Lung microvascular endothelial cell (primary cell): Measurements from ENCODE around the gene CNTFR. TPM values are rescaled to one million over a fixed set of nuclear protein-coding genes. Genes with fewer than 3 reads are reported as not detected.

Experiments
- DNase-seq, 2 donors: peaks; one replicate each; pipeline versions ENCODE4 v3.0.0 to v3.0.0-alpha.2; 2010; ENCODE audit warnings: low read depth in 2 of 2
- total RNA-seq: library from RNA; depleted of rRNA; stranded (reverse); fragments of >200 nt; gene quantifications from 2 replicates; pipeline ENCODE4 v1.2.1, GENCODE V29; 2014

Gene CNTFR
- total RNA-seq, 1 donor from 2014 or later, result not detected

DNA sequence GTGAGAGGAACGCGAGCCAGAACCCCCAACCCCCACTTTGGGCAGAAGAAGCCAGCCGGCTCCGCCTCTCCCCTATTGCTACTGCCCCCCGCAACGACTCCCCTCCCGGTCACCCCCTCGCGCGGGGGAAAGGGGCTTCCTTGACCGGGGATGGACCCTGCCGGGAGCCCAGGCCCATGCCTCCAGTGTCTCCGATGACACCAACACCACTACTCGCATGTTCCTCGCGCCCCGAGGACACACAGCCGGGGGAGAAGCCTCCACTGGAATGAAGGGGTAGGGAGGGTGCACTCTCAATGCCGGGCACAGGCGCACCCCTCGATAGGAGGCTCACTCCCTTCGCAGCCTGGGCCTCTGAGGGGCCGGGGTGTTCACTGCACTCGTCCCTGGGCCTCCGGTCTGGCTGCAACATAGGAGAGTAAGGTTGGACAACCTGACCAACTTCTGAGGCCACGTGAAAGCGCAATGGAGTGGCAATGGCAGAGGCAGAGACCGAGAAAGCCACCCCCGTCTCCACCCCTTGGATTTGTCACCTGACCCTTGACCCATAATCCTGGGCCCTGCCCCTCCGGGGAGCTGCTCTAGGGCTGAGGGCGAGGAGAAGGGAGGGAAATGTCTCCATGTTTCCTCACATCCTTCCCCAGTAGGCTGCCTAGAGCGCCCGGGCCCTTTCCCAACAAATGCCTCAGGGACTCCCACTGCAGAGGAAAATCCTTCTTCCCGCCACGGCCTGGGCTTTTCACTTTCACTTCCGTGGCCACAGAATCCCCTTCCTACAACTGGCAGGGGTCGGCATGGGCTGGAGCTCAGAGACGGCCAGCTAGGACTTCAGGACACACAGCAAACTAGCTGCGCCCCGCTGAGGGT lies 1.1 kb upstream of the CNTFR start:
- DNase-seq, result peak in 1 of 2 donors; percentile 6

DNA sequence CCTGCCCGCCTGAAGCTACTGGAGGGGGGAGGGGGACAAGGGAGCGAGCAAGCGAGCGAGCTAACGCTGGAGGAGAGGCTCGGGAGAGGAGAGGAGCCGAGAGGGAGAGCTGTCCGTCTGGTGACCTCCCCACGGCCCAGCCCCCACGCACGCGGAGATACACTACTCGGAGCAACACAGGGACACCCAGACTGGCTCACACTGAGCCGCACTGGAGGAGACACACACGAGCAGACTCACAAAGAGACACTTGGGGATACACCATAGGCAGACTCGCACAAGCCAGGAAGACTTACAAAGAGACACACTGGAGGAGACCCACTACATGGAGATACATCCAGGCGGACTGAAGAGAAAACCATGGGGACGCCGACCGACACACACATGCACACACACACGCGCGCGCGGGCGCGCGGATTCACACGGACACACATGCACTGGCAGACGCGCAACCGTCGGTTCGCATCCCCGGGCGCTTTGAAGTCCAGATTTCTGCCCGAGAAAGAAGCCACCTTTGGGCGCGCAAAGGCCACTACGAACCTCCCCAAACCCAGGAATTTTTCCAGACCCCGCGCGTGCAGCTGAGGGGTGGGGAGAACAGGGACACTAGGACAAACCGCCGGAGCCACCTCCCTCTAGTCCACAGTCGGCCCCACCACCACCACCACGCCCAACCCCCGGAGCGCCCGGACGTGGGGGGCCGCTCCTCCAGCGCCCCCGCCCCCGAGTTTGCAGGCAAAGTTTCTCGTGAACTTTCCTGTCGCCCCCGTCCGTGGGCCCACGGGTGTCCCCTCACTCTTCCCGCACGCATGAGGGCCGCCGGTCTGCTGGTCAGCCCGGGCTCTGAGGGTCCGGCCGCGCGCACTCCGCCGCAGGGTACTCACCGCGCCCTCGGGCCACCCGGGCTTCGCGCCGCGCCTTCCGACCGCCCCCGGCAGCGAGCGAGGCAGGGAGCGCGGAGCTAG lies 571 bp downstream of the CNTFR start:
- DNase-seq, result no peak

GRCh38 chr9:34587271-34587670 lies 2.3 kb downstream of the CNTFR start:
- DNase-seq, result no peak

GRCh38 chr9:34585946-34586669 lies 3.4 kb downstream of the CNTFR start:
- DNase-seq, result no peak

- DNase-seq, result no peak
Observed at GRCh38 chr9:34584970-34585369, 4.6 kb downstream of the CNTFR start.

DNA sequence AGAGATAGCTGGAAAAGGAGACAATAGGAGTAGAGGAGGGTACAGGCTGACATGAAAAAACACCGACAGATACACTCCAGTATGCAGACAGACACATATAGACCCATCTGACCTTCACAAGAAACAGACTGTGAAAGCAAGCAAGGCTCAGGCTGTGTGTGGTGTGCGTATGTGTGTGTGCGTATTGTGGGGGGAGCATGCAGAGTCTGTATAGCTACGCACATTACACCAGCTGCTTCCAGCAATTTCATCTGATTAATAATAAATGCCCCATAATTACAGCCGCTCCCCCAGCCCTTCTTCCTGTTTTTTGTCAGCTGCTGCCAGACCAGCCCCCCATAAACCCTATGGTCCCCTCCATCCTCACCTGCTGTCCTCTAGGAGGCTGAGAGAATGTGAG lies 6.7 kb downstream of the CNTFR start:
- DNase-seq, result no peak

DNA sequence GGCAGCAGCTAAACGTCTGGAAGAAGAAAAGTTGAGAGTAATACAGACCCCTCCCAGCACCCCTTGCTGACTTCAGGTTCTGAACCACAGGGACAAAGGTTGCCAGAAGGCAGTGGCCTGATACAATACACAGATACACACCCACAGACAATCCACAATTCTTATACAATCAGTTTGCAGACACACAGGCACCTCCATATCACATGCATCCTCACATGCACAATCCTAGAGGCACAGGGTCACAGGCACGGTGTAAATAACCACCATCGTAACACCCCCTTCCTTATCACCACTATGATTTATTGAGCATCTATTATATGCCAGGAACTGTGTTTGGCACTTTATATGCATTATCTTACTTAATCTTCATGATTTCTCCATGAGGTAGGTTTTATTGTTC lies 8.2 kb downstream of the CNTFR start:
- DNase-seq, result no peak

DNA sequence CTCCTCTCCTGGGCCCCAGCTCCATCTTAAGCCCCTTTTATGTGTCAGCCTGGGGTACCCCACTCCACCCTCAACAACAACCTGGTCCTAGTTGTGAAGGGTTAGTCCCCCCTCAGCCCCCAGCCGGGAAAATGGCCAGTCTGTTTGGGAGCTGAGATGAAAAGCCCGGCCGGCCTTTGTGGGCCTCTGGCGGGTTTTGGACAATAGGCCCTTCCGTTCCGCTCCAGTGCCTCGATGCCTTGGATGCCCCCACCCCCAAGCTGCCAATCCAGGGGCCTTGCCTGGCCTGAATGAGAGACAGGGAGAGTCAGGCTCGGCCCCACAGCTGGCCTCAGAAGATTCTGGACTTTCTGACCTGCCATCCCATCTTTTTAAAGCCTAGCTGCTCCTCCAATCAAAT lies 9.2 kb downstream of the CNTFR start:
- no peak for DNase-seq

- no peak for DNase-seq
Observed at GRCh38 chr9:34579808-34580163, 9.7 kb downstream of the CNTFR start.

- no peak for DNase-seq
Observed at GRCh38 chr9:34579104-34579807, 10.3 kb downstream of the CNTFR start.

DNA sequence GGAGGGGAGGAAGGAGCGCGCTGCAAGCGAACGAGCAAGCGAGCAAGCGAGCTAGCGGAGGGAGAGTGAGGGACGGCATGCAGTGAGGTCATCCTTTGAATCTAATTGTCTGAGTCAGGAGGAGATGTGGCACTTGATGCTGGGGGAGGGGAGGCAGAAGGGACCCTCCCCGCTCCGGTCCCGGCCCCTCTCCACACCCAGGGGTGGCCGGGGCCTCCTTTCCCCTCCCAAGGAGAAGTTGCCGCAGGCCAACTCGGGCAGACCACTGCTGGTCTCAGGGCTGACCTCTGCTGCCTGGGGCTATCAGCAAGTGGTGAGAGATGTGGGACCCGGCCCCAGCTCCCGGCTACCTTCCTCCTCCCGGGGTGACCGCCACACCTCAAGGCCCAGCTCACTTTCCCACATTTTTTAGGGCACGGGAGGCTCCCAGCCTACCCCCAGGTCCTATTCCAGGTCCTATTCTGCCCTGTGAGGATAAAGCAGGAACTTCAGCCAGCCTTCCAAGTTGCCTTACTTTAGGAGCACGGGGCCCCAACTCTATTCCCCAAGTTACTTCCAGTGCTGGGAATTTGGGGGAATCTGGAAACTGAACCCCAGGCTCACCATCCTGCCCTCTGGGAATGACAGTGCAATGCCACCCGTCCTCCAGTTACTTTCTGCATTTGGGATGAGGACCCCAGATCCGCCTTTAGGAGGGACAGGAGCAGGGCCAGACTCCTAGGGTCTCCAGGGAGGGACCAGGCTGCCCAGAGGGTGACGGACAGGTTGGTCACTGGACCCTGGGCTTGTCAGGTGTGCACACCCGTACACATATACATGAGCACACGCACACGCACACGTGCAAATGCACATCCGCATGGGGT lies 11.1 kb downstream of the CNTFR start:
- peak; percentile 43 to 44 for DNase-seq

- DNase-seq, result no peak
Observed at GRCh38 chr9:34577400-34578240, 11.9 kb downstream of the CNTFR start.

DNA sequence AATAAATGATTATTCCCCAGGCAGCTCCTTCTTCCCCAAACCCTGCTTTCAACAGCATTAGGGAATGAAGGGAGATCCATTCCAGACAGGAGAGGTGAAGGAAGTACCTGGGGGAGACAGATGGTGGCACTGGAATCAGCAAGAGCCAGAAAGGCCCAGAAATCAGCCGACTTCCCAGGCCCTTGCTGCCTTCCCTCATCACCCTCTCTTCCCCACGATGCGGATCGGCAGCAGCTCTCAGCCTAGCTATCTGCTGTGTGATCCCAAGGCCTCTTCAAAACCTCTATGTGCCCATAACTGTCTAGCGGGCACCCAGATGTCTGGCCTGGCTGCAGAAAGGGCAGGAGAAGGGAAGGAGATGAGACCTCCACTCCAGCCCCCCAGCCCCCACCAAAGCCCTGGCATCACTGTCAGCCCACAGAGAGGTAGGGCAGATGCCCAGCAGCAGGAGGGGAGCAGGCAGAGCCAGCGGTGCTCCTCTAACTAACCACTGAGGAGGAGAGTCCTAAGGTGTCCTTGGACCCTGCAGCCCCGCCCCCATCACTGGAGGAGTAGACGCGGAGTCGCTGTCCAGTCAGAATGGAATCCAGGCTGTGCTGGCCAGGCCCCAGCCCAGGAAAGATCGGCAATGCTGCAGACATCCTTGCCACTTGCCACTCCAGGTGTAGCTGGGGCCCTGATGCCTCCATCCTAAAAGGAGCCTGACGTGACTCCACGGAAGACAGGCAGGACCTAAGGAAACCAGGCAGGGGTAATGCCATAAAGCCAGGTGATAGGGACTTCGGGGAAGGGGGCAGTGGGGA lies 12.7 kb downstream of the CNTFR start:
- DNase-seq, result no peak

- no peak for DNase-seq
Observed at GRCh38 chr9:34575862-34576596, 13.5 kb downstream of the CNTFR start.

- no peak for DNase-seq
Observed at GRCh38 chr9:34575241-34575640, 14.3 kb downstream of the CNTFR start.

- DNase-seq, result no peak
Observed at GRCh38 chr9:34574571-34574970, 15.0 kb downstream of the CNTFR start.

DNA sequence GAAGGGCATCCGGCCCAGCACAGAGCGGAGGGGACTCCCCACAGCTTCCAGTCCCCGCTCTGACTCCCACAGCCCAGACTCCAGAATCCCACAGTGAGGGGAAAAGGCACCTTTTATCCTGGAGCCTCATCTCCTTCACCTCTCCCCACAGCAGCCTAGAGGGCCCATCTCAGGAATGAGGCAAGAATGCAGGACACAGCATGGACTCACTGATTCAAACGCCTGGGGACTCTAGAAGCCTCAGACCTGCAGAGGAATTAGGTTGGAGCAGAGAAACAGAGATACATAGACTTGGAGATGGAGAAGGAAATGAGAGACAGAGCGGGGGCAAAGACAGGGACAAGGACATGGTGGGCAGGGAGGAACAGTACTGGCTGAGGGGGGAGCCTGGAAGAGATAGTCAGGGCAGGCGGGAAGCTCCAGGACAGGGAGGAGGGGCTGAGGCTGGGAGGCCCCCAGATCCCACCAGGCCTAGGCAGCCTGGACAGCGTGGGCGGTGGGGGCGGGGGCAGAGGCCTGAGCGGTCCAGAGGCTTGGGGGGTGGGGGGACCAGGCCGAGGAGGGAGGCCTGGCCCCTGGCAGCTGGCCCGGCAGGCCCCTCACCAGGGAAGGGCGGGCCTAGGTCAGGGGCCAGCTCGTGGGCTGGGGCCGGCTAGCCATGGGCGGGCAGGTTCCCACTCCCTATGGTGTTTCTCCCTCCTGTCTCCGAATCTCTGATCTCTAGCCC lies 15.8 kb downstream of the CNTFR start:
- DNase-seq, result no peak
